ENCODE measurements around the gene LRMDA. TPM values are rescaled to one million over a fixed set of nuclear protein-coding genes. Genes with fewer than 3 reads are reported as not detected.

Gene LRMDA
- total RNA-seq, 1 experiment from 2014 or later, result 4.8 TPM

GRCh38 chr10:76138906-76139305 is 707.5 kb downstream of the LRMDA start:
- Histone ChIP-seq H4K20me1 (ENCODE audit: insufficient read depth) (no peaks in the 10 kb centered on the region), H3K27me3 (ENCODE audit: insufficient read depth, low read length) (peaks cover 25% of the 10 kb centered on the region), H3K4me2 (ENCODE audit: low read length) (no peak overlapping the region), H2AFZ (ENCODE audit: low read depth, low read length, poor library complexity, severe bottlenecking) (no peak overlapping the region), H3K9ac (ENCODE audit: low read length) (no peak overlapping the region), H3K36me3 (ENCODE audit: control insufficient read depth in 1 of 2, insufficient read depth in 2 of 2, low read length in 2 of 2) (no peaks in the 10 kb centered on the region), H3K4me1 (ENCODE audit: control insufficient read depth in 1 of 2, insufficient read depth in 2 of 2, low read length in 2 of 2) (no peaks in the 10 kb centered on the region), H3K4me3 (replicated peaks in 1 of 2; ENCODE audit: low read depth in 1 of 2, low read length in 2 of 2) (no peak overlapping the region), H3K9me2 (ENCODE audit: insufficient read depth) (no peaks in the 10 kb centered on the region), H3K9me3 (ENCODE audit: control insufficient read depth in 1 of 2, insufficient read depth in 1 of 2, low read depth in 1 of 2, low read length in 2 of 2) (no peaks in the 10 kb centered on the region), H3K27ac (ENCODE audit: low read depth, low read length) (no peak overlapping the region), H3K79me2 (ENCODE audit: insufficient read depth, low read length) (no peaks in the 10 kb centered on the region)
- ChIA-PET POLR2A (no interaction called here), RAD21 (ENCODE audit: low non-redundant PET in 1 of 2, low total read pairs in 2 of 2, uncharacterized antibody in 2 of 2, unreplicated experiment in 2 of 2) (no interaction called here), CTCF (no interaction called here)
- no TSS peak for BruUV-seq (replicated peaks)
- ATAC-seq, result no peak
- DNase-seq (ENCODE audit: low read depth, low spot score), result no peak
- TF ChIP-seq ATF3 (IDR thresholded peaks at IDR 0.05) (no peak), RAD21 (IDR thresholded peaks at IDR 0.05; ENCODE audit: low read depth) (no peak), YY1 (IDR thresholded peaks at IDR 0.05; ENCODE audit: extremely low read depth, insufficient replicate concordance, low read depth, low read length) (no peak), SP1 (IDR thresholded peaks at IDR 0.05; ENCODE audit: low read depth) (no peak), CTCF (IDR thresholded peaks at IDR 0.05 in 2 of 3, conservative IDR thresholded peaks at IDR 0.05 in 1 of 3; ENCODE audit: borderline replicate concordance in 1 of 3, insufficient read depth in 1 of 3, low read depth in 2 of 3, low read length in 2 of 3) (no peak), SRF (IDR thresholded peaks at IDR 0.05; ENCODE audit: low read depth) (no peak), POLR2A (IDR thresholded peaks at IDR 0.05; ENCODE audit: borderline replicate concordance, extremely low read depth, insufficient read depth, insufficient read length) (no peak), EGR1 (IDR thresholded peaks at IDR 0.05; ENCODE audit: low read depth) (no peak), JUND (IDR thresholded peaks at IDR 0.05) (no peak), ZFX (IDR thresholded peaks at IDR 0.05) (no peak), CEBPB (IDR thresholded peaks at IDR 0.05; ENCODE audit: low read depth) (no peak), ELF1 (IDR thresholded peaks at IDR 0.05; ENCODE audit: borderline replicate concordance, low read depth) (no peak)
- intact Hi-C loops (cut with micrococcal nuclease), result no loop called here

Data from HCT116 (cell line).